HEK293 (cell line): ENCODE measurements around the gene PDE4A.

Source experiments
- BCL6B ChIP-seq: fragments of 450-650 bp; formaldehyde crosslinking; IDR thresholded peaks from 2 replicates; pipeline ENCODE4 v1.5.1; 2017; ENCODE audit warnings: missing biosample characterization, missing genetic modification characterization
- HIC1 ChIP-seq: fragments of 450-650 bp; formaldehyde crosslinking; IDR thresholded peaks from 2 replicates; pipeline ENCODE4 v1.5.1; 2016; ENCODE audit warnings: missing biosample characterization, missing genetic modification characterization
- HOXA7 ChIP-seq: sonication (generic); formaldehyde crosslinking; IDR thresholded peaks from 2 replicates; pipeline ENCODE4 v1.8.1; 2022; ENCODE audit warnings: missing genetic modification reagents, borderline replicate concordance
- IKZF3 ChIP-seq: fragments of 450-650 bp; IDR thresholded peaks from 2 replicates; pipeline ENCODE4 v1.5.0; 2018; ENCODE audit warnings: missing biosample characterization, mild to moderate bottlenecking, missing genetic modification characterization, moderate library complexity
- KLF17 ChIP-seq: fragments of 450-650 bp; formaldehyde crosslinking; IDR thresholded peaks from 2 replicates; pipeline ENCODE4 v1.5.1; 2016; ENCODE audit warnings: missing biosample characterization, missing genetic modification characterization
- PATZ1 ChIP-seq: fragments of 450-650 bp; formaldehyde crosslinking; IDR thresholded peaks from 2 replicates; pipeline ENCODE4 v1.5.1; 2016; ENCODE audit warnings: missing biosample characterization, missing genetic modification characterization
- PRDM4 ChIP-seq: fragments of 450-650 bp; formaldehyde crosslinking; IDR thresholded peaks from 2 replicates; pipeline ENCODE4 v1.5.1; 2017; ENCODE audit warnings: missing biosample characterization, missing genetic modification characterization
- REST ChIP-seq: fragments of 450-650 bp; formaldehyde crosslinking; IDR thresholded peaks from 2 replicates; pipeline ENCODE4 v1.5.1; 2016; ENCODE audit warnings: missing biosample characterization, missing genetic modification characterization
- ZBTB48 ChIP-seq: fragments of 450-650 bp; formaldehyde crosslinking; IDR thresholded peaks from 2 replicates; pipeline ENCODE4 v1.5.1; 2016; ENCODE audit warnings: missing biosample characterization, missing genetic modification characterization
- ZFP69B ChIP-seq: fragments of 450-650 bp; formaldehyde crosslinking; IDR thresholded peaks from 2 replicates; pipeline ENCODE4 v1.5.1; 2016; ENCODE audit warnings: missing biosample characterization, missing genetic modification characterization
- ZNF10 ChIP-seq: fragments of 450-650 bp; formaldehyde crosslinking; IDR thresholded peaks from 2 replicates; pipeline ENCODE4 v1.5.1; 2017; ENCODE audit warnings: missing biosample characterization, missing genetic modification characterization
- ZNF155 ChIP-seq: fragments of 450-650 bp; formaldehyde crosslinking; IDR thresholded peaks from 2 replicates; pipeline ENCODE4 v1.5.1; 2016; ENCODE audit warnings: missing biosample characterization, missing genetic modification characterization
- ZNF157 ChIP-seq: fragments of 450-650 bp; formaldehyde crosslinking; IDR thresholded peaks from 2 replicates; pipeline ENCODE4 v1.5.1; 2016; ENCODE audit warnings: missing biosample characterization, missing genetic modification characterization
- ZNF184 ChIP-seq: fragments of 450-650 bp; IDR thresholded peaks from 2 replicates; pipeline ENCODE4 v1.5.1; 2018; ENCODE audit warnings: missing biosample characterization, mild to moderate bottlenecking, missing genetic modification characterization
- ZNF2 ChIP-seq: fragments of 450-650 bp; formaldehyde crosslinking; IDR thresholded peaks from 2 replicates; pipeline ENCODE4 v1.5.1; 2016; ENCODE audit warnings: missing biosample characterization, missing genetic modification characterization
- ZNF274 ChIP-seq, 2 experiments: fragments of 200-500 bp in 1 of 2; fragments of 450-650 bp in 1 of 2; sonication (Bioruptor generic) in 1 of 2; formaldehyde crosslinking in 1 of 2; IDR thresholded peaks; 2 replicates each; pipeline versions ENCODE4 v1.5.1 to v1.6.1; 2014 to 2016; ENCODE audit warnings: borderline replicate concordance in 1 of 2, inconsistent platforms in 1 of 2, low read length in 1 of 2, missing biosample characterization in 1 of 2, missing genetic modification characterization in 1 of 2
- ZNF350 ChIP-seq: fragments of 450-650 bp; formaldehyde crosslinking; IDR thresholded peaks from 2 replicates; pipeline ENCODE4 v1.5.0; 2017; ENCODE audit warnings: missing biosample characterization, mild to moderate bottlenecking, missing genetic modification characterization
- ZNF362 ChIP-seq: fragments of 450-650 bp; formaldehyde crosslinking; IDR thresholded peaks from 2 replicates; pipeline ENCODE4 v1.5.1; 2016; ENCODE audit warnings: missing biosample characterization, missing genetic modification characterization
- ZNF501 ChIP-seq: fragments of 450-650 bp; formaldehyde crosslinking; IDR thresholded peaks from 2 replicates; pipeline ENCODE4 v1.5.1; 2016; ENCODE audit warnings: missing biosample characterization, missing genetic modification characterization
- ZNF544 ChIP-seq: fragments of 450-650 bp; formaldehyde crosslinking; IDR thresholded peaks from 2 replicates; pipeline ENCODE4 v1.5.0; 2017; ENCODE audit warnings: missing biosample characterization, missing genetic modification characterization
- ZNF837 ChIP-seq: fragments of 450-650 bp; formaldehyde crosslinking; IDR thresholded peaks from 2 replicates; pipeline ENCODE4 v1.5.1; 2016; ENCODE audit warnings: missing biosample characterization, missing genetic modification characterization
- ZSCAN23 ChIP-seq: fragments of 450-650 bp; formaldehyde crosslinking; IDR thresholded peaks from 2 replicates; pipeline ENCODE4 v1.5.1; 2016; ENCODE audit warnings: missing biosample characterization, missing genetic modification characterization

PDE4A gene

GRCh38 chr19:10417541-10418234 lies 2.6 kb upstream of the PDE4A start (continued):
- TF ChIP-seq ZNF362 (no peak), ZNF2 (tag by site-specific recombination) (no peak), ZNF10 (tag by site-specific recombination) (peak; percentile 41; the same call in 1 of the 2 replicates), ZFP69B (tag by site-specific recombination) (no peak), PATZ1 (tag by site-specific recombination) (peak; percentile 80), ZNF544 (tag by site-specific recombination) (no peak), HOXA7 (CRISPR knock-in tag) (no peak), ZNF837 (tag by site-specific recombination) (no peak), ZNF350 (tag by site-specific recombination) (no peak), IKZF3 (tag by site-specific recombination) (peak; percentile 72; the same call in 1 of the 2 replicates), HIC1 (tag by site-specific recombination) (peak; percentile 90), BCL6B (tag by site-specific recombination) (no peak), REST (tag by site-specific recombination) (0 out of 2 replicates have a peak, but pooled peaks have one; percentile 26), PRDM4 (no peak), ZNF274 (IDR thresholded peaks at IDR 0.05; ENCODE audit: low read length) (no peak), ZNF274 (tag by site-specific recombination; IDR thresholded peaks at IDR 0.05; ENCODE audit: borderline replicate concordance) (no peak), ZBTB48 (tag by site-specific recombination) (peak; percentile 44), ZNF155 (tag by site-specific recombination) (no peak), ZSCAN23 (tag by site-specific recombination) (no peak), ZNF501 (tag by site-specific recombination) (no peak), ZNF157 (tag by site-specific recombination) (no peak), KLF17 (tag by site-specific recombination) (peak; percentile 57), ZNF184 (tag by site-specific recombination) (no peak)
